ENCODE results near the gene ABCA2.

DNA sequence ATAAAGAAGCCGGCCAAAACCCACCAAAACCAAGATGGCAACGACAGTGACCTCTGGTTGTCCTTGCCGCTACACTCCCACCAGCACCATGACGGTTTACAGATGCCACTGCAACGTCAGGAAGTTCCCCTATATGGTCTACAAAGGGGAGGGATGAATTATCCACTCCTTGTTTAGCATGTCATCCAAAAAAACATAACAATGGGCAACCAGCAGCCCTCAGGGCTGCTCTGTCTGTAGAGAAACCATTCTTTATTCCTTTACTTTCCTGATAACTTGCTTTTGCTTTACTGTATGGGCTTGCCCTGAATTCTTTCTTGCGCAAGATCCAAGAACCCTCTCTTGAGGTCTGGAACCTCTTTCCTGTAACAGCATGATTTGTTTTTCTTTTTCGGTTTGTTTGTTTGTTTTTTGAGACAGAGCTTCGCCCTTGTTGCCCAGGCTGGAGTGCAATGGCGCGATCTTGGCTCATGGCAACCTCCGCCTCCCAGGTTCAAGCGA is 47.3 kb upstream of the ABCA2 start:
- TF ChIP-seq, protein P1, sequence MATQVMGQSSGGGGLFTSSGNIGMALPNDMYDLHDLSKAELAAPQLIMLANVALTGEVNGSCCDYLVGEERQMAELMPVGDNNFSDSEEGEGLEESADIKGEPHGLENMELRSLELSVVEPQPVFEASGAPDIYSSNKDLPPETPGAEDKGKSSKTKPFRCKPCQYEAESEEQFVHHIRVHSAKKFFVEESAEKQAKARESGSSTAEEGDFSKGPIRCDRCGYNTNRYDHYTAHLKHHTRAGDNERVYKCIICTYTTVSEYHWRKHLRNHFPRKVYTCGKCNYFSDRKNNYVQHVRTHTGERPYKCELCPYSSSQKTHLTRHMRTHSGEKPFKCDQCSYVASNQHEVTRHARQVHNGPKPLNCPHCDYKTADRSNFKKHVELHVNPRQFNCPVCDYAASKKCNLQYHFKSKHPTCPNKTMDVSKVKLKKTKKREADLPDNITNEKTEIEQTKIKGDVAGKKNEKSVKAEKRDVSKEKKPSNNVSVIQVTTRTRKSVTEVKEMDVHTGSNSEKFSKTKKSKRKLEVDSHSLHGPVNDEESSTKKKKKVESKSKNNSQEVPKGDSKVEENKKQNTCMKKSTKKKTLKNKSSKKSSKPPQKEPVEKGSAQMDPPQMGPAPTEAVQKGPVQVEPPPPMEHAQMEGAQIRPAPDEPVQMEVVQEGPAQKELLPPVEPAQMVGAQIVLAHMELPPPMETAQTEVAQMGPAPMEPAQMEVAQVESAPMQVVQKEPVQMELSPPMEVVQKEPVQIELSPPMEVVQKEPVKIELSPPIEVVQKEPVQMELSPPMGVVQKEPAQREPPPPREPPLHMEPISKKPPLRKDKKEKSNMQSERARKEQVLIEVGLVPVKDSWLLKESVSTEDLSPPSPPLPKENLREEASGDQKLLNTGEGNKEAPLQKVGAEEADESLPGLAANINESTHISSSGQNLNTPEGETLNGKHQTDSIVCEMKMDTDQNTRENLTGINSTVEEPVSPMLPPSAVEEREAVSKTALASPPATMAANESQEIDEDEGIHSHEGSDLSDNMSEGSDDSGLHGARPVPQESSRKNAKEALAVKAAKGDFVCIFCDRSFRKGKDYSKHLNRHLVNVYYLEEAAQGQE (IDR thresholded peaks at IDR 0.05; ENCODE audit: low read depth), result no peak
- TF ChIP-seq POLR2A (IDR thresholded peaks at IDR 0.05; ENCODE audit: borderline replicate concordance, extremely low read depth, insufficient read depth, insufficient read length) (no peak), CEBPB (IDR thresholded peaks at IDR 0.05; ENCODE audit: low read depth) (no peak), EGR1 (IDR thresholded peaks at IDR 0.05; ENCODE audit: low read depth) (no peak), ZNF274 (IDR thresholded peaks at IDR 0.05; ENCODE audit: low read depth, low read length) (no peak), EZH2 (IDR thresholded peaks at IDR 0.05) (no peak), POLR2AphosphoS5 (IDR thresholded peaks at IDR 0.05; ENCODE audit: low read depth, low read length) (no peak), EZH2phosphoT487 (IDR thresholded peaks at IDR 0.05; ENCODE audit: borderline replicate concordance) (no peak)
- TF ChIP-seq, protein P2, sequence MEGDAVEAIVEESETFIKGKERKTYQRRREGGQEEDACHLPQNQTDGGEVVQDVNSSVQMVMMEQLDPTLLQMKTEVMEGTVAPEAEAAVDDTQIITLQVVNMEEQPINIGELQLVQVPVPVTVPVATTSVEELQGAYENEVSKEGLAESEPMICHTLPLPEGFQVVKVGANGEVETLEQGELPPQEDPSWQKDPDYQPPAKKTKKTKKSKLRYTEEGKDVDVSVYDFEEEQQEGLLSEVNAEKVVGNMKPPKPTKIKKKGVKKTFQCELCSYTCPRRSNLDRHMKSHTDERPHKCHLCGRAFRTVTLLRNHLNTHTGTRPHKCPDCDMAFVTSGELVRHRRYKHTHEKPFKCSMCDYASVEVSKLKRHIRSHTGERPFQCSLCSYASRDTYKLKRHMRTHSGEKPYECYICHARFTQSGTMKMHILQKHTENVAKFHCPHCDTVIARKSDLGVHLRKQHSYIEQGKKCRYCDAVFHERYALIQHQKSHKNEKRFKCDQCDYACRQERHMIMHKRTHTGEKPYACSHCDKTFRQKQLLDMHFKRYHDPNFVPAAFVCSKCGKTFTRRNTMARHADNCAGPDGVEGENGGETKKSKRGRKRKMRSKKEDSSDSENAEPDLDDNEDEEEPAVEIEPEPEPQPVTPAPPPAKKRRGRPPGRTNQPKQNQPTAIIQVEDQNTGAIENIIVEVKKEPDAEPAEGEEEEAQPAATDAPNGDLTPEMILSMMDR (IDR thresholded peaks at IDR 0.05 in 2 of 3, conservative IDR thresholded peaks at IDR 0.05 in 1 of 3; ENCODE audit: borderline replicate concordance in 1 of 3, insufficient read depth in 1 of 3, low read depth in 2 of 3, low read length in 2 of 3), result no peak
- TF ChIP-seq, protein P3, sequence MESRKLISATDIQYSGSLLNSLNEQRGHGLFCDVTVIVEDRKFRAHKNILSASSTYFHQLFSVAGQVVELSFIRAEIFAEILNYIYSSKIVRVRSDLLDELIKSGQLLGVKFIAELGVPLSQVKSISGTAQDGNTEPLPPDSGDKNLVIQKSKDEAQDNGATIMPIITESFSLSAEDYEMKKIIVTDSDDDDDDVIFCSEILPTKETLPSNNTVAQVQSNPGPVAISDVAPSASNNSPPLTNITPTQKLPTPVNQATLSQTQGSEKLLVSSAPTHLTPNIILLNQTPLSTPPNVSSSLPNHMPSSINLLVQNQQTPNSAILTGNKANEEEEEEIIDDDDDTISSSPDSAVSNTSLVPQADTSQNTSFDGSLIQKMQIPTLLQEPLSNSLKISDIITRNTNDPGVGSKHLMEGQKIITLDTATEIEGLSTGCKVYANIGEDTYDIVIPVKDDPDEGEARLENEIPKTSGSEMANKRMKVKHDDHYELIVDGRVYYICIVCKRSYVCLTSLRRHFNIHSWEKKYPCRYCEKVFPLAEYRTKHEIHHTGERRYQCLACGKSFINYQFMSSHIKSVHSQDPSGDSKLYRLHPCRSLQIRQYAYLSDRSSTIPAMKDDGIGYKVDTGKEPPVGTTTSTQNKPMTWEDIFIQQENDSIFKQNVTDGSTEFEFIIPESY (IDR thresholded peaks at IDR 0.05; ENCODE audit: extremely low read depth, insufficient replicate concordance, low read length), result no peak
- TF ChIP-seq, protein P4, sequence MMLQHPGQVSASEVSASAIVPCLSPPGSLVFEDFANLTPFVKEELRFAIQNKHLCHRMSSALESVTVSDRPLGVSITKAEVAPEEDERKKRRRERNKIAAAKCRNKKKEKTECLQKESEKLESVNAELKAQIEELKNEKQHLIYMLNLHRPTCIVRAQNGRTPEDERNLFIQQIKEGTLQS (IDR thresholded peaks at IDR 0.05), result no peak
- TF ChIP-seq, protein P5, sequence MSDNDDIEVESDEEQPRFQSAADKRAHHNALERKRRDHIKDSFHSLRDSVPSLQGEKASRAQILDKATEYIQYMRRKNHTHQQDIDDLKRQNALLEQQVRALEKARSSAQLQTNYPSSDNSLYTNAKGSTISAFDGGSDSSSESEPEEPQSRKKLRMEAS (IDR thresholded peaks at IDR 0.05), result no peak

Measured in HCT116 (cell line).